HepG2 (cell line): Measurements from ENCODE around the gene ISOC2. TPM values are rescaled to one million over a fixed set of nuclear protein-coding genes. Genes with fewer than 3 reads are reported as not detected.

ENCODE experiments used
- AKAP8 ChIP-seq: sonication (generic); formaldehyde crosslinking; IDR thresholded peaks from 2 replicates; pipeline ENCODE4 v1.5.1; 2020; ENCODE audit warnings: mild to moderate bottlenecking, missing genetic modification reagents
- BATF2 ChIP-seq: sonication (generic); formaldehyde crosslinking; IDR thresholded peaks from 2 replicates; pipeline ENCODE4 v1.8.0; 2022; ENCODE audit warnings: mild to moderate bottlenecking, missing genetic modification reagents, moderate library complexity
- IKZF1 ChIP-seq: fragments of 450-650 bp; IDR thresholded peaks from 2 replicates; pipeline ENCODE4 v1.7.1; 2016
- PATZ1 ChIP-seq: sonication (generic); formaldehyde crosslinking; IDR thresholded peaks from 2 replicates; pipeline ENCODE4 v1.4.0; 2020; ENCODE audit warnings: missing genetic modification reagents
- PAXIP1 ChIP-seq: sonication (generic); formaldehyde crosslinking; conservative IDR thresholded peaks from 2 replicates; pipeline ENCODE4 v1.4.0; 2020; ENCODE audit warnings: mild to moderate bottlenecking, missing genetic modification reagents, moderate library complexity
- PITX1 ChIP-seq: sonication (generic); formaldehyde crosslinking; IDR thresholded peaks from 2 replicates; pipeline ENCODE4 v1.5.1; 2020; ENCODE audit warnings: mild to moderate bottlenecking, missing genetic modification reagents
- SIN3B ChIP-seq: fragments of 150-350 bp; IDR thresholded peaks from 2 replicates; pipeline ENCODE4 v1.6.1; 2014; ENCODE audit warnings: low read length
- SNAPC2 ChIP-seq: sonication (generic); formaldehyde crosslinking; IDR thresholded peaks from 2 replicates; pipeline ENCODE4 v1.8.1; 2022; ENCODE audit warnings: mild to moderate bottlenecking, missing genetic modification reagents
- SOX6 ChIP-seq, 2 experiments: fragments of 450-650 bp in 1 of 2; sonication (generic) in 1 of 2; formaldehyde crosslinking in 1 of 2; IDR thresholded peaks; 2 replicates each; pipeline versions ENCODE4 v1.4.0 to v1.6.1; 2017 to 2020; ENCODE audit warnings: antibody characterized with exemption in 1 of 2, mild to moderate bottlenecking in 1 of 2, missing genetic modification reagents in 1 of 2
- SRSF4 ChIP-seq: fragments of 200-400 bp; formaldehyde crosslinking; IDR thresholded peaks from one replicate; pipeline ENCODE4 v1.6.1; 2018; ENCODE audit warnings: mild to moderate bottlenecking, low read depth, low read length, moderate library complexity; ENCODE audit not compliant: poor library complexity, severe bottlenecking
- TBX2 ChIP-seq: sonication (generic); formaldehyde crosslinking; IDR thresholded peaks from 2 replicates; pipeline ENCODE4 v1.5.0; 2020; ENCODE audit warnings: missing genetic modification reagents, mild to moderate bottlenecking, borderline replicate concordance
- TOE1 ChIP-seq: sonication (generic); formaldehyde crosslinking; IDR thresholded peaks from 2 replicates; pipeline ENCODE4 v1.4.0; 2020; ENCODE audit warnings: mild to moderate bottlenecking, missing genetic modification reagents
- ZNF251 ChIP-seq: sonication (generic); formaldehyde crosslinking; IDR thresholded peaks from 2 replicates; pipeline ENCODE4 v1.9.0; 2021; ENCODE audit warnings: mild to moderate bottlenecking, missing genetic modification reagents
- ZNF354B ChIP-seq: sonication (generic); formaldehyde crosslinking; IDR thresholded peaks from 2 replicates; pipeline ENCODE4 v1.8.0; 2022; ENCODE audit warnings: mild to moderate bottlenecking, missing genetic modification reagents
- ZNF501 ChIP-seq: sonication (generic); formaldehyde crosslinking; IDR thresholded peaks from 2 replicates; pipeline ENCODE4 v1.5.1; 2020; ENCODE audit warnings: mild to moderate bottlenecking, moderate library complexity, missing genetic modification reagents
- ZNF512B ChIP-seq: sonication (generic); formaldehyde crosslinking; IDR thresholded peaks from 2 replicates; pipeline ENCODE4 v1.5.1; 2020; ENCODE audit warnings: missing genetic modification reagents, mild to moderate bottlenecking, borderline replicate concordance
- polyA plus RNA-seq, 8 experiments: library from polyadenylated mRNA; depleted of rRNA in 3 of 8; stranded (reverse) in 7 of 8; unstranded in 1 of 8; fragments of >200 nt; fragmentation: Illumina TruSeq in 4 of 8; extraction: Trizol in 4 of 8; gene quantifications; 2 replicates each; pipeline versions ENCODE4 v1.2.1 to v1.2.3, GENCODE V29; 2011 to 2016; ENCODE audit warnings: low read depth in 4 of 8, missing spikeins in 1 of 8, mixed read lengths in 1 of 8; ENCODE audit not compliant: insufficient read depth in 1 of 8
- total RNA-seq, 5 experiments: library from RNA; depleted of rRNA; stranded (reverse); fragments of >200 nt; fragmentation: Illumina TruSeq; extraction: Trizol; gene quantifications; 2 replicates each; pipeline ENCODE4 v1.2.3, GENCODE V29; 2016; ENCODE audit warnings: low read depth in 1 of 5

ISOC2 gene
- total and polyA plus RNA-seq, 2 of the 13 experiments (the other 11 are each of a cell fraction or from before 2014, with no cell fraction given): 76.8 to 105 TPM

- TF ChIP-seq AKAP8 (peak; percentile 48; the same call in 1 of the 2 replicates), ZNF512B (CRISPR knock-in tag) (no peak), ZNF354B (CRISPR knock-in tag) (no peak), SNAPC2 (CRISPR knock-in tag) (no peak), TBX2 (CRISPR knock-in tag) (peak; percentile 50; the same call in 1 of the 2 replicates), IKZF1 (no peak), SOX6 (IDR thresholded peaks at IDR 0.05) (no peak), SOX6 (CRISPR knock-in tag; IDR thresholded peaks at IDR 0.05) (no peak; the same call in 1 of the 2 replicates), ZNF501 (peak; percentile 41; the same call in 1 of the 2 replicates), SIN3B (no peak), SRSF4 (no peak), BATF2 (no peak), ZNF251 (no peak), PATZ1 (CRISPR knock-in tag) (no peak), PAXIP1 (CRISPR knock-in tag) (no peak), TOE1 (CRISPR knock-in tag) (no peak), PITX1 (CRISPR knock-in tag) (0 out of 2 replicates have a peak, but pooled peaks have one; percentile 14)
Measured at GRCh38 chr19:55484593-55485438, 23.4 kb upstream of the ISOC2 start, which contains the start of gene NAT14 (continued).
